Measurements from ENCODE around the gene TMEM72.

DNA sequence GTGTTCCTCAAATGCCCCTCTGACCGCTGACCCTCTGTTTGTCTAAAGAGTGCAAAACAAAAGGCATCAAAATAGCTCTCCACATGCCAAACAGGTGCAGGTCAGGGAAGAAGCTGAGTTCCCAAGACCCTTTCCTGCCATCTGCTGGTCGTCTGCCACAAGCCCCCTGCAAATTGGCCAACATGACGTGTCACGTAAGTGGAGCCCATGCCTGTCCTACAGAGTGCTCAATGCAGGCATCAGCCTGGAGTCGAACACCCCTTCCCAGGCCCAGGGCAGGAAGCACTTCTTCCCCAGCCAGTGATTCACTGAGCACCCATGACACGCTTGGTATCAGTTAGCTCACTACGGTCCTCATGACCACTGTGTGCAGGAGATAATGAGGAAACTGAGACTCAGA lies 14.1 kb downstream of the TMEM72 start:
- TF ChIP-seq, protein P1, sequence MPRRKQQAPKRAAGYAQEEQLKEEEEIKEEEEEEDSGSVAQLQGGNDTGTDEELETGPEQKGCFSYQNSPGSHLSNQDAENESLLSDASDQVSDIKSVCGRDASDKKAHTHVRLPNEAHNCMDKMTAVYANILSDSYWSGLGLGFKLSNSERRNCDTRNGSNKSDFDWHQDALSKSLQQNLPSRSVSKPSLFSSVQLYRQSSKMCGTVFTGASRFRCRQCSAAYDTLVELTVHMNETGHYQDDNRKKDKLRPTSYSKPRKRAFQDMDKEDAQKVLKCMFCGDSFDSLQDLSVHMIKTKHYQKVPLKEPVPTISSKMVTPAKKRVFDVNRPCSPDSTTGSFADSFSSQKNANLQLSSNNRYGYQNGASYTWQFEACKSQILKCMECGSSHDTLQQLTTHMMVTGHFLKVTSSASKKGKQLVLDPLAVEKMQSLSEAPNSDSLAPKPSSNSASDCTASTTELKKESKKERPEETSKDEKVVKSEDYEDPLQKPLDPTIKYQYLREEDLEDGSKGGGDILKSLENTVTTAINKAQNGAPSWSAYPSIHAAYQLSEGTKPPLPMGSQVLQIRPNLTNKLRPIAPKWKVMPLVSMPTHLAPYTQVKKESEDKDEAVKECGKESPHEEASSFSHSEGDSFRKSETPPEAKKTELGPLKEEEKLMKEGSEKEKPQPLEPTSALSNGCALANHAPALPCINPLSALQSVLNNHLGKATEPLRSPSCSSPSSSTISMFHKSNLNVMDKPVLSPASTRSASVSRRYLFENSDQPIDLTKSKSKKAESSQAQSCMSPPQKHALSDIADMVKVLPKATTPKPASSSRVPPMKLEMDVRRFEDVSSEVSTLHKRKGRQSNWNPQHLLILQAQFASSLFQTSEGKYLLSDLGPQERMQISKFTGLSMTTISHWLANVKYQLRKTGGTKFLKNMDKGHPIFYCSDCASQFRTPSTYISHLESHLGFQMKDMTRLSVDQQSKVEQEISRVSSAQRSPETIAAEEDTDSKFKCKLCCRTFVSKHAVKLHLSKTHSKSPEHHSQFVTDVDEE (CRISPR knock-in tag; IDR thresholded peaks at IDR 0.05) = no peak
- TF ChIP-seq ZNF8 (CRISPR knock-in tag; IDR thresholded peaks at IDR 0.05) (no peak), ZNF70 (CRISPR knock-in tag; IDR thresholded peaks at IDR 0.05) (no peak), ZFP3 (CRISPR knock-in tag; IDR thresholded peaks at IDR 0.05) (no peak), ESRRG (CRISPR knock-in tag; IDR thresholded peaks at IDR 0.05) (no peak), BACH2 (CRISPR knock-in tag; IDR thresholded peaks at IDR 0.05; ENCODE audit: borderline replicate concordance) (no peak), ZFP30 (CRISPR knock-in tag; IDR thresholded peaks at IDR 0.05) (no peak)
- TF ChIP-seq, protein P2, sequence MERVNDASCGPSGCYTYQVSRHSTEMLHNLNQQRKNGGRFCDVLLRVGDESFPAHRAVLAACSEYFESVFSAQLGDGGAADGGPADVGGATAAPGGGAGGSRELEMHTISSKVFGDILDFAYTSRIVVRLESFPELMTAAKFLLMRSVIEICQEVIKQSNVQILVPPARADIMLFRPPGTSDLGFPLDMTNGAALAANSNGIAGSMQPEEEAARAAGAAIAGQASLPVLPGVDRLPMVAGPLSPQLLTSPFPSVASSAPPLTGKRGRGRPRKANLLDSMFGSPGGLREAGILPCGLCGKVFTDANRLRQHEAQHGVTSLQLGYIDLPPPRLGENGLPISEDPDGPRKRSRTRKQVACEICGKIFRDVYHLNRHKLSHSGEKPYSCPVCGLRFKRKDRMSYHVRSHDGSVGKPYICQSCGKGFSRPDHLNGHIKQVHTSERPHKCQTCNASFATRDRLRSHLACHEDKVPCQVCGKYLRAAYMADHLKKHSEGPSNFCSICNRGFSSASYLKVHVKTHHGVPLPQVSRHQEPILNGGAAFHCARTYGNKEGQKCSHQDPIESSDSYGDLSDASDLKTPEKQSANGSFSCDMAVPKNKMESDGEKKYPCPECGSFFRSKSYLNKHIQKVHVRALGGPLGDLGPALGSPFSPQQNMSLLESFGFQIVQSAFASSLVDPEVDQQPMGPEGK (CRISPR knock-in tag; IDR thresholded peaks at IDR 0.05; ENCODE audit: borderline replicate concordance) = no peak

All from SK-N-SH treated with all-trans-retinoic acid at 6 μM for 48 hours (cell line).